ENCODE data around the gene GIGYF2.

DNA sequence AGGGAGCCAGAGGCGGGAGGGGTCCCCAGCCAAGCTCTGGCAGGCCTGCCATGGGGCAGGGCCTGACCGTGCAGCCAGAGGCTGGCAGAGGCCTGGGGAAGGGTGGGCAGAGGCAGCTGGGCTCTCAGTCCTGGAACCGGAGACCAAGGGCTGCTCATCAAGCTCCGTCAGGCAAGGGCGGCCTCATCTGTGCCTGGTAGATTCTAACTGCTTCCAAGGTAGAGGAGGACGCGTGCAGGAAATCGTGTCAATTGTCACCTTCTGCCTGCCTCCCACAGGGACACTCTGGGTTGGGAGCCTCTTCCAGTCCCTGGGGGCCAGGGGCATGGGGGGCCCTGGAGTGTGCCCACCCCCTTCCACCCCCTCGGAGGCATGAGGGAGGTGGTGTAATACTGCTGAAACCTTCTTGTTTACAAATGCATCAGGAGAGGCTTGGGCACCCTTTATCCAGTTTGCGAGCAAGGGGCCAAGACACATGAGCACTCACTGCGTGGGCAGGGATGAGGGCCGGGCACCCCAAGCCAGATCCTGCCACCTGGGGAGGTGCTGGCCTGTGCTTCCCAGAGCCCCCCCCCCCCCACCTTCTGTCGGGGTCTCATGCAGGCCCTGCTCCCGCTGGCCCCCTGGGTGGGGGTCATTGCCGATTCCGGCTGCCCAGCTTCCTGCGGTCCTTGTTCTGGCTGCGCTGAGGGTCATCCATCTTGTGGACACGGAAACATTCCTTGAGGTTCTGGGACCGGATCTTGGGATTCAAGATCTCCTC lies 181.9 kb downstream of the GIGYF2 start:
- TF ChIP-seq, protein P1, sequence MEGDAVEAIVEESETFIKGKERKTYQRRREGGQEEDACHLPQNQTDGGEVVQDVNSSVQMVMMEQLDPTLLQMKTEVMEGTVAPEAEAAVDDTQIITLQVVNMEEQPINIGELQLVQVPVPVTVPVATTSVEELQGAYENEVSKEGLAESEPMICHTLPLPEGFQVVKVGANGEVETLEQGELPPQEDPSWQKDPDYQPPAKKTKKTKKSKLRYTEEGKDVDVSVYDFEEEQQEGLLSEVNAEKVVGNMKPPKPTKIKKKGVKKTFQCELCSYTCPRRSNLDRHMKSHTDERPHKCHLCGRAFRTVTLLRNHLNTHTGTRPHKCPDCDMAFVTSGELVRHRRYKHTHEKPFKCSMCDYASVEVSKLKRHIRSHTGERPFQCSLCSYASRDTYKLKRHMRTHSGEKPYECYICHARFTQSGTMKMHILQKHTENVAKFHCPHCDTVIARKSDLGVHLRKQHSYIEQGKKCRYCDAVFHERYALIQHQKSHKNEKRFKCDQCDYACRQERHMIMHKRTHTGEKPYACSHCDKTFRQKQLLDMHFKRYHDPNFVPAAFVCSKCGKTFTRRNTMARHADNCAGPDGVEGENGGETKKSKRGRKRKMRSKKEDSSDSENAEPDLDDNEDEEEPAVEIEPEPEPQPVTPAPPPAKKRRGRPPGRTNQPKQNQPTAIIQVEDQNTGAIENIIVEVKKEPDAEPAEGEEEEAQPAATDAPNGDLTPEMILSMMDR (conservative IDR thresholded peaks at IDR 0.05 in 1 of 2, IDR thresholded peaks at IDR 0.05 in 1 of 2; ENCODE audit: extremely low read depth in 1 of 2, insufficient read depth in 1 of 2, low read depth in 1 of 2, low read length in 2 of 2), result no peak
- TF ChIP-seq EZH2 (IDR thresholded peaks at IDR 0.05; ENCODE audit: borderline replicate concordance, low read length), result no peak
